Activated CD4-positive, alpha-beta T cell treated with anti-CD3 and anti-CD28 coated beads, Interleukin-2, amount 50 U/mL, for 1 hour (primary cell): Measurements from ENCODE around the gene C2orf72.
"Not testable (repeated sequence)": the region's sequence is repeated elsewhere in the genome, so short reads cannot be mapped to it uniquely, and the experiment has no call there.

ENCODE experiments used
- DNase-seq: peaks from one replicate; pipeline ENCODE4 v3.0.0-alpha.2; 2020

C2orf72 gene

GRCh38 chr2:231015926-231016325, 21.4 kb upstream of the C2orf72 start:
- DNase-seq, result no peak

DNA sequence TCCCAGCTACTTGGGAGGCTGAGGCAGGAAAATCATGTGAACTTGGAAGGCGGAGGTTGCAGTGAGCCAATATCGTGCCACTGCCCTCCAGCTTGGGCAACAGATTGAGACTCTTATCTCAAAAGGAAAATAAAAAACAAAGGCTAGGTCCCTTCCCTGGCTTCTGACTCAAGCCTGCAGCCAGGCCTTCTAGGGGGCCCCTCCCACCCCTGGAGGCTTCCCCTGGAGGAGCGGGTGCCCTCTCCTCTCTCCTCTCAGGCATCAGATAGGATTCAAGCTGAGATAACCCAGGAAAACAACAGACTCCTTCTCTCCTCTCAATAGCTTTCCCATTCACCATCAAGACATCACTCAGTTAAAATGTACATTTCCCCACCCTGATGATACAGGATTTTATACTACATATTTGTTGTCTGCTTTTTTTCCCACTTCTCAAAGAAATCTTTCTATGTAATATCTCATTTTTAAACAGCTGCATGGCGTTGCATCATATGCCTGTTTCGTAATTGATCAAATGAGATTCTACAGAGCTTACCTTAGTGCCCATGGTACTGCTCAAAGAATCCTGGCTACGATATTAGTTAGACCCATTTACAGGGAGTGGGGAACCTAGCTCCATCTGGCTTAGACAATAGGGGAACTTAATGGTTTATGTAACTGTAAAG, 20.6 kb upstream of the C2orf72 start:
- no peak for DNase-seq

DNA sequence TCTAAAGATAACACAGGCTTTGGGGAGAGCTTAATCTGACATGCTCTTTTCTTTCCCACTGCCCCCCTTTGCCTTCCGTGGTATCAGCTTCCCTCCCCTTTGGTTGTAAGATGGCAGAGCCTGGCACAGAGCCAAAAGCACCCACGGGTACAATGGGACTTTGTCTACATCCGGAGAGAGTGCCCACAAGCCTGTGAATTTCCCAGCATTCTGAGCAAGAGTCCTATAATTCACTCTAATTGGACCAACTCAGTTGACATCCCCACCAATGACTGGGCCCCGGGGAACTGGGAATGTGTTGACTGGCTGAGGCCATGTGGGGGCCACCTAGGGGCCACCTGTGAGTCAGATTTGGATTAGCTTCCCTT, 20.1 kb upstream of the C2orf72 start:
- DNase-seq, result no peak

DNA sequence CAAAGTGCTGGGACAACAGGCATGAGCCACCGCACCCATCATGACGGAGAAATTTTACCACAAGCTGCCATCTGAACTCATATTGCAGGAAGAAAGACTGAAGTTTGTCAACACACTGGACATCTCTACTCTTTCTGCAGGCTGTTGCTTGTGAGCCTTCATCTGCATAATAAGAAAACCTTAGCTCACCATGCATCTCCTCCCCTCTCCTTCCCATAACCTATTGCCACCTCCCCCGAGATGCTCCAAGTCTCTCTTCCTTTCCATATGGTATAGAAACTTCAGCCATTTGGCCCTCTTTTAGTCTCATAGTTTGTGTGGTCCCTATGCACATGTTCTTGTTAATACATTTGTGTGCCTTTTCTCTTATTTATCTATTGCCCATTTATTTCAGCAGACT, 19.1 kb upstream of the C2orf72 start:
- DNase-seq, result no peak

DNA sequence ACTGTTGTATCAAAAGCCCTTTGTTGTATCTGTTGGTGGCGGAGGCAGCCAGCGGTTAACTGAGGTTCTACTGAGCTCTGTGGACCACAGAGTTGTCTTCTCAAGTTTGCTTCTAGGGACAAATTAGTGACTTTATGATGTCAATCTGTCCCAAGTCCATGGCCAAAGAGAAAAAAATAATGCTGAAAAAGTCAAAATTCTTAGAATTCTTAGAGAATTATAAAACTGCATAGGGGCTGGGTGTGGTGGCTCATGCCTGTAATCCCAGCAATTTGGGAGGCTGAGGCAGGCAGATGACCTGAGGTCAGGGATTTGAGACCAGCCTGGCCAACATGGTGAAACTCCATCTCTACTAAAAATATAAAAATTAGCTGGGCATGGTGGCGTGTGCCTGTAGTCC, 12.3 kb upstream of the C2orf72 start:
- not testable (repeated sequence) for DNase-seq

- no peak for DNase-seq
Observed at GRCh38 chr2:231028889-231029288, 8.4 kb upstream of the C2orf72 start.

GRCh38 chr2:231029563-231029962, 7.8 kb upstream of the C2orf72 start:
- DNase-seq, result no peak

- DNase-seq, result no peak
Observed at GRCh38 chr2:231030725-231031124, 6.6 kb upstream of the C2orf72 start.

DNA sequence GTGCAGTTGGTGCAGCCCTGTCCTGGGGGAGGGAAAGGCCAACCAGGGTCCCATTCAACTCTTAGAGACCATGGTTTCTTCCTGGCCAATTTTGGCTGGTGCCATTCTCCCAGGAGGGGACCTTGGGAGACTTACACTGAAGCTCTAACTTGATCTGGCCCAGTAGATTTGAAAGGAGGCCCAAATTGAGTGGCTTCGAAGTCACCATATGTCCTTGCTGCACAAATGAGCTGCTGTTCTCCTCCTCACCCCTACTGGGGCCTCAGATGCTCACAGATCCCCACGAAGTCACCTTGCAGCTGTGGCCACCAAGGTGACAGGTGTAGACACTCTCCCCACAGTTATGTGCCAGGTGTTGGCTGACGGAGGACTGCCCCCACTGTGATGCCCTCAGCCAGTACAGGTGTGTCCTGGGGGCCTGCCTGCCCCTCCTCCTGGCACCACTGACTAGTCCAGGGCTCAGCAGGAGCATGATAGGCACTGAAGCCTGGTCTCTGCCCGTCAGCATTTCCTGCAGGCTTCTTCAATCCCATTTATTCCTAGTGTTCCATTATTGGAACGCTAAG, 4.7 kb upstream of the C2orf72 start:
- no peak for DNase-seq

DNA sequence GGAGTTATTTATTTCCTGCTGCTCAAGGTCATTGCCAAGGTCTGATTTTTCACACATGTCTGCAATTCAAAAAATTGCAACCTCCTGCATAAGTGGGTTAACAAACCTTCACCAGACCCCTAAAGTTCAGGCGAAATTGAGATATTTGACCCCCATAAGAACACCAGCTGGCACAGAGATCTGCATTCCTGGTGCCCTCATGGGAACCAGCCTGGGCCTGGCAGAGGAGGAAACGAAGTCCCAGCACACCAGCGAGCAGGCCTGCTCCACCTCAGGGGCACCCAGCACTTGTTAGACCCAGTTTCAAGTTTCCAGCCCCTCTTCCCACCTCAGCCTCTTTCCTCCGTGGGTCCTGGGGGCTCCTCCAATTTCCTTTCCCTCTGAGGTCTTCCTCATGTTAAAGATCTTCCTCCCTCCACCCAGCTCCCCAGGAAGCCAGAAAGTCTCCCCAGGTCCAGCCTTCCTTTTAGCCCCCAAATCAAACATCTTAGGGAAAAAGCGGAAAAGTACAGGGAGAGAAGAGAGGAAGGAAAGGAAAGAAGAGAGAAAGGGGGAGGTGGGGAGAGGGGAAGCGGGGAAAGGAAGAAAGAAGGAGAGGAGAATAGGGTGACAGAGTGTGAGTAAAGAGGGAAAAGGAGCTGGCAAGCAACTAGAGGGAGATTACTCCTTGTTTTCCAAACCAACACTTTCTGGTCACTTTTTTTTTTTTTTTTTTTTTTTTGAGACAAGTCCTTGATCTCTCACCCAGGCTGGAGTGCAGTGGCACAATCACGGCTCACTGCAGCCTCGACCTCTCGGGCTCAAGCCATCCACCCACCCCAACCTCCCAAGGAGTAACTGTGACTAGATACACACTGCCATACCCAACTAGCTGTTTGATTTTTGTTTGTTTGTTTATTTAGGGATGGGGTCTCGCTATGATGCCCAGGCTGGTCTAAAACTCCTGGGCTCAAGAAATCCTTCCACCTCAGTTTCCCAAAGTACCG, 3.9 kb upstream of the C2orf72 start:
- DNase-seq, result no peak

GRCh38 chr2:231034291-231034882, 2.9 kb upstream of the C2orf72 start:
- no peak for DNase-seq

DNA sequence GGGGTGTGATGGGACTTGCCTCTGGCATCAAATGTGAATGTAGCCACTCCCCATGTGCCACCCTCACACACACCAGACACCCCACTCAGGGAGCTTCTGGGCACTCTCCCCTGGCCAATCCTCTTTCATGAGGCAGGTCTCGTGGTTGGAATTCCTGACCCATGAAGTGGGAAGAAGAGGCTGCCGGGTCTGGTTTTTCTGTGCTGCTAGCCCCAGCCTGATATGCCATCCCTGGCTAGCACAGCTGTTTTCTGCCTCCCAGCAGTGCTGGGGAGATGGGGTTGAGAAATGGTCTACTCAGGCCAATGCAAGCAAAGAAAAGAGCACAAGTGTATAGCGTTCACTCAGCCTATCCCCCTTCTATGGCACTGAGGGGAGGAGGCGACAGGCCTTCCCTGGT, 1.2 kb upstream of the C2orf72 start:
- DNase-seq, result no peak

- DNase-seq, result no peak
Observed at GRCh38 chr2:231036578-231037106, 681 bp upstream of the C2orf72 start.

GRCh38 chr2:231037731-231038482, 584 bp downstream of the C2orf72 start:
- DNase-seq, result no peak

DNA sequence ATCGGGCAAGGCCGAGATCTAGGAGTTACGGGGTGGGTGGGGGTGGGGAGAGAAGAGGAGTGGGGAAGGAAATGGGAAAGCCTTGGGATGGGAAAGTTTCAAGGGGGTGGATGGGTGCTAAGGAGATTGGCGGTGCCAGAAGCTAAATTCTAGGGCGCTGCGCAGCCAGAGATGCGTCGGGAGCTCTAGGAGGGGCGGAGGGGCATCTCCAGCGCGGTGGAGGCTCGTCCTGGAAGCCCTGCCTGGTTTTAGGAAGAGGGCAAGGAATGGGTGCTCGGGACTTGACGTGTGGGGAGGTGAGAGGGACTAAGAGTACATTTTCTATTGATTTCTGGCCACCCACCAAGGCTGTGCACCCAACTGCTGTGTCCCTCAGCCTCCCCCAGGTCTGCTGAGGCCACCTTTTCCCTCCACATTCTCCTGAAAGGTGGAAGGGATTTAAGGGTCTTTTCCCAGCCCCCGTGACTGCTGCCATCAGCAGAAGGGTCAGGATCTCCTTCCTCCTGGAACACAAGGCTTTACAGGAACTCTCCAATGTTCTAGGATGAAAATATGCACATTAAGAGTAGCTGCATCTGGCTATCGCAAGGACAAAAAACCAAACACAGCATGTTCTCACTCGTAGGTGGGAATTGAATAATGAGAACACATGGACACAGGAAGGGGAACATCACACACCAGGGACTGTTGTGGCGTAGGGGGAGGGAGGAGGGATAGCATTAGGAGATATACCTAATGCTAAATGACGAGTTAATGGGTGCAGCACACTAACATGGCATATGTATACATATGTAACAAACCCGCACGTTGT, 1.4 kb downstream of the C2orf72 start:
- DNase-seq, result no peak

- DNase-seq, result no peak
Observed at GRCh38 chr2:231039294-231039664, 2.0 kb downstream of the C2orf72 start.

GRCh38 chr2:231039821-231040364, 2.6 kb downstream of the C2orf72 start:
- no peak for DNase-seq

- no peak for DNase-seq
Observed at GRCh38 chr2:231041061-231041689, 3.9 kb downstream of the C2orf72 start.

DNA sequence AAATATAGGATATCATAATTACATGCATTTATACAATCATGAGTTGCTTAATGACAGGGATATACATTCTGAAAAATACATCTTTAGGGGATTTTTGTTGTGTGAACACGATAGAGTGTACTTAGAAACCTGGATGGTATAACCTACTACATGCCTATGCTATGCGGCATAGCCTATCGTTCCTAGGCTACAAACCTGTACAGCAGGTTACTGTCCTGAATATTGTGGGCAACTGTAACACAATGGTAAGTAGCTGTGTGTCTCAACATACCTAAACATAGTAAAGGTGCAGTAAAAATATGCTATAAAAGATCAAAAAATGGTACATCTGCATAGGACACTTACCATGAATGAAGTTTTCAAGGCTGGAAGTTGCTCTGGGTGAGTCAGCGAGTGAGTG, 6.5 kb downstream of the C2orf72 start:
- no peak for DNase-seq

- DNase-seq, result no peak
Observed at GRCh38 chr2:231046916-231047273, 9.6 kb downstream of the C2orf72 start.
